ENCODE data around the gene HIP1. TPM values are rescaled to one million over a fixed set of nuclear protein-coding genes. Genes with fewer than 3 reads are reported as not detected.
A peak's percentile ranks its signal among the peaks of the same experiment; 100 is the strongest.

The HIP1 gene
- total RNA-seq, 1 experiment from 2014 or later = 11.1 TPM

DNA sequence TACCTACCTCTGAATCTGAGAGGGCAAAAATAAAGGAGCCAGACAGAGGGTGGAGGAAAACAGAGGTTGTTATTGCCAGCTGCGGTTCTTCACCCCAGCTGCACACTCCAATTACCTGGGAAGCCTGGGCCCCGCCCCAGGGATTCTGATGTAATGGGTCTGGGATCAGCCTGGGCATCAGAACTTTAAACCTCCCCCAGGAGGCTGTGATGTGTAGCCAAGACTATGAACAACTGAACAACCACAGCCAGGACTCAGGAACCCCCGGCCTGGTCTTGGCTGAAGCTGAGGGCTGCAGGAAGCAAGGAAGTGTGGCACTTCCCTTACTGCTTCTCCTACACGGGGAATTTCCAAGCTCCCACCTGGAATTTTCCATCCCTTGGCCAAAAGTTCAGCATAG is 89.3 kb downstream of the HIP1 start:
- H3K27me3 Mint-ChIP-seq (ENCODE audit: insufficient read depth, unreplicated experiment) = no peaks in the 10 kb centered on the region

GRCh38 chr7:75647709-75648438 is 90.9 kb downstream of the HIP1 start:
- no TSS peak for BruUV-seq (replicated peaks)
- CTCF ChIA-PET = interaction anchor here (0.6 to 1.0 kb wide), 2 partner anchors 114 to 150 kb away, joined by 3 to 5 read pairs; no protein-coding TSS in a partner anchor

More for the DNA sequence above, 89.3 kb downstream of the HIP1 start:
- no peak for TF ChIP-seq CTCF (IDR thresholded peaks at IDR 0.05; ENCODE audit: unreplicated experiment)
- Mint-ChIP-seq H3K4me1 (ENCODE audit: insufficient read depth, unreplicated experiment) (peaks cover 6% of the 10 kb centered on the region), H3K36me3 (ENCODE audit: insufficient read depth, unreplicated experiment) (peaks cover 7% of the 10 kb centered on the region), H3K27ac (ENCODE audit: low read depth, unreplicated experiment) (no peak overlapping the region), H3K9me3 (ENCODE audit: unreplicated experiment) (no peaks in the 10 kb centered on the region), H3K4me3 (ENCODE audit: unreplicated experiment) (no peak overlapping the region)
- intact Hi-C loops (cut with micrococcal nuclease) = no loop called here
- no TSS peak for BruUV-seq (replicated peaks)
- ChIA-PET CTCF (interaction anchor here (0.9 to 1.2 kb wide), 2 partner anchors 83 to 113 kb away, joined by 3 to 4 read pairs; no protein-coding TSS in a partner anchor), POLR2A (interaction anchor here (0.6 kb wide), 1 partner anchor 1951 kb away, joined by 3 read pairs; no protein-coding TSS in a partner anchor)
- DNase-seq (ENCODE audit: unreplicated experiment) = peak; percentile 36

DNA sequence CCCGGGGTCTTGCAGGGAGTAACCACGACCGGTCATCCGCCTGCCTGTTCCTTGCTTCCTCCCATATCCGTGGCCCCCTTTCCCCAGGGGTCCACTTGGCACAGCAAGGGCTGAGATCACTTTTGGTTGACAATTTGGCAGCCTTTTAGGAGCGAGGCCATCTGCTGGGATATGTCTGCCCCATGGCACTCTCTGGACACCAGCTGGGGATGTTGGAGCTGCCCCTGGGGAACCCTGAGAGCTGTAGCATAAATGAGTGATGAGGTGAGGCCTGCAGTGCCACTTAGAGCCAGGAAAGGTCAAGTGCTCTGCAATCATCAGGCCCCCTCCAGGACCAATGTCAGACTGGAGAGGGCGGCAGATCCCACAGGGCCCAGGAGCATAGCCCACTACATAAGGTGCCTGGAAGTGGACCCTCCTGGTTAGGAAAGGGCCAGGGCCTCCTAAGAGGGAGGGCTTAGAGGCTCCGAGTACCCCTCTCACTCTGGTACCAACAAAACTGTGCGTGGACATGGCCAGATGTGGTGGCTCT is 92.1 kb downstream of the HIP1 start:
- BruUV-seq (replicated peaks) = no TSS peak
- Mint-ChIP-seq H3K27ac (ENCODE audit: low read depth, unreplicated experiment) (no peak overlapping the region), H3K27me3 (ENCODE audit: insufficient read depth, unreplicated experiment) (no peaks in the 10 kb centered on the region), H3K4me3 (ENCODE audit: unreplicated experiment) (no peak overlapping the region), H3K9me3 (ENCODE audit: unreplicated experiment) (no peaks in the 10 kb centered on the region), H3K4me1 (ENCODE audit: insufficient read depth, unreplicated experiment) (peaks cover 6% of the 10 kb centered on the region), H3K36me3 (ENCODE audit: insufficient read depth, unreplicated experiment) (no peaks in the 10 kb centered on the region)
- ChIA-PET POLR2A (interaction anchor here (0.9 kb wide), 1 partner anchor 116 kb away, joined by 4 read pairs; no protein-coding TSS in a partner anchor), CTCF (interaction anchor here (0.5 to 0.7 kb wide), 2 partner anchors 34 to 264 kb away, joined by 3 read pairs; no protein-coding TSS in a partner anchor)
- intact Hi-C loops (cut with micrococcal nuclease) = no loop called here
- no peak for DNase-seq (ENCODE audit: unreplicated experiment)
- TF ChIP-seq CTCF (IDR thresholded peaks at IDR 0.05; ENCODE audit: unreplicated experiment) = no peak

More at GRCh38 chr7:75647709-75648438, 90.9 kb downstream of the HIP1 start:
- DNase-seq (ENCODE audit: unreplicated experiment) = no peak
- H3K27me3 Mint-ChIP-seq (ENCODE audit: insufficient read depth, unreplicated experiment) = no peaks in the 10 kb centered on the region
- H3K4me3 Mint-ChIP-seq (ENCODE audit: unreplicated experiment) = no peak overlapping the region
- intact Hi-C loops (cut with micrococcal nuclease) = no loop called here
- H3K27ac Mint-ChIP-seq (ENCODE audit: low read depth, unreplicated experiment) = no peak overlapping the region
- TF ChIP-seq CTCF (IDR thresholded peaks at IDR 0.05; ENCODE audit: unreplicated experiment) = no peak
- no peaks in the 10 kb centered on the region for H3K36me3 Mint-ChIP-seq (ENCODE audit: insufficient read depth, unreplicated experiment)
- peaks cover 6% of the 10 kb centered on the region for H3K4me1 Mint-ChIP-seq (ENCODE audit: insufficient read depth, unreplicated experiment)
- POLR2A ChIA-PET = no interaction called here
- no peaks in the 10 kb centered on the region for H3K9me3 Mint-ChIP-seq (ENCODE audit: unreplicated experiment)

- H3K27ac Mint-ChIP-seq (ENCODE audit: low read depth, unreplicated experiment) = no peak overlapping the region
Measured at GRCh38 chr7:75645570-75645969, 93.2 kb downstream of the HIP1 start.

More at GRCh38 chr7:75645570-75645969, 93.2 kb downstream of the HIP1 start:
- intact Hi-C loops (cut with micrococcal nuclease) = no loop called here
- CTCF ChIA-PET = interaction anchor here (0.6 to 1.2 kb wide), 3 partner anchors 28 to 1869 kb away, joined by 3 to 4 read pairs (median 3); no protein-coding TSS in a partner anchor
- peaks cover 6% of the 10 kb centered on the region for H3K4me1 Mint-ChIP-seq (ENCODE audit: insufficient read depth, unreplicated experiment)
- no peaks in the 10 kb centered on the region for H3K9me3 Mint-ChIP-seq (ENCODE audit: unreplicated experiment)
- no TSS peak for BruUV-seq (replicated peaks)
- DNase-seq (ENCODE audit: unreplicated experiment) = no peak
- no peaks in the 10 kb centered on the region for H3K36me3 Mint-ChIP-seq (ENCODE audit: insufficient read depth, unreplicated experiment)
- POLR2A ChIA-PET = interaction anchor here (0.6 to 0.9 kb wide), 2 partner anchors 117 to 186 kb away, joined by 3 to 4 read pairs; no protein-coding TSS in a partner anchor
- no peak overlapping the region for H3K4me3 Mint-ChIP-seq (ENCODE audit: unreplicated experiment)
- no peak for TF ChIP-seq CTCF (IDR thresholded peaks at IDR 0.05; ENCODE audit: unreplicated experiment)
- H3K27me3 Mint-ChIP-seq (ENCODE audit: insufficient read depth, unreplicated experiment) = no peaks in the 10 kb centered on the region

Measured in MCF 10A (cell line).